Measurements from ENCODE around the gene GPC5.

GRCh38 chr13:91627952-91628739 lies 229.7 kb downstream of the GPC5 start:
- TF ChIP-seq CTCF (IDR thresholded peaks at IDR 0.05 in 4 of 5, conservative IDR thresholded peaks at IDR 0.05 in 1 of 5): no peak
- TF ChIP-seq POLR2A (IDR thresholded peaks at IDR 0.05): no peak

Data from gastrocnemius medialis (tissue), 4 donors.